ENCODE measurements around the gene PDE10A.
A peak's percentile ranks its signal among the peaks of the same experiment; 100 is the strongest.
"Not testable (repeated sequence)": the region's sequence is repeated elsewhere in the genome, so short reads cannot be mapped to it uniquely, and the experiment has no call there.

Gene PDE10A

GRCh38 chr6:165519316-165519715 is 143.7 kb downstream of the PDE10A start:
- DNase-seq: no peak

- DNase-seq: no peak
These were observed 146.9 kb downstream of the PDE10A start for GRCh38 chr6:165515963-165516624.

- DNase-seq: no peak
These were observed 148.4 kb downstream of the PDE10A start for GRCh38 chr6:165514621-165515020.

- no peak for DNase-seq
These were observed 151.2 kb downstream of the PDE10A start for GRCh38 chr6:165511807-165512206.

GRCh38 chr6:165508321-165508869 is 154.6 kb downstream of the PDE10A start:
- no peak for DNase-seq

GRCh38 chr6:165506657-165507056 is 156.4 kb downstream of the PDE10A start:
- no peak for DNase-seq

- DNase-seq: peak; percentile 13
These were observed 162.7 kb downstream of the PDE10A start for GRCh38 chr6:165500214-165500907.

- DNase-seq: no peak
These were observed 165.6 kb downstream of the PDE10A start for GRCh38 chr6:165497472-165497871.

- DNase-seq: no peak
These were observed 174.3 kb downstream of the PDE10A start for GRCh38 chr6:165488624-165489295.

- DNase-seq: no peak
These were observed 175.1 kb downstream of the PDE10A start for GRCh38 chr6:165487950-165488349.

- DNase-seq: no peak
These were observed 175.7 kb downstream of the PDE10A start for GRCh38 chr6:165487347-165487746.

- DNase-seq: no peak
These were observed 176.6 kb downstream of the PDE10A start for GRCh38 chr6:165486183-165487137.

GRCh38 chr6:165484178-165484889 is 178.7 kb downstream of the PDE10A start:
- no peak for DNase-seq

- no peak for DNase-seq
These were observed 181.1 kb downstream of the PDE10A start for GRCh38 chr6:165481921-165482320.

GRCh38 chr6:165480916-165481315 is 182.1 kb downstream of the PDE10A start:
- no peak for DNase-seq

- no peak for DNase-seq
These were observed 184.5 kb downstream of the PDE10A start for GRCh38 chr6:165478581-165478980.

GRCh38 chr6:165469483-165469882 is 193.6 kb downstream of the PDE10A start:
- no peak for DNase-seq

- DNase-seq: no peak
These were observed 194.5 kb downstream of the PDE10A start for GRCh38 chr6:165468340-165469235.

GRCh38 chr6:165463499-165463898 is 199.5 kb downstream of the PDE10A start:
- not testable (repeated sequence) for DNase-seq

- not testable (repeated sequence) for DNase-seq
These were observed 203.3 kb downstream of the PDE10A start for GRCh38 chr6:165459605-165460301.

All from NCI-H1092 treated with DMSO at 0.1 percent for 48 hours (cell line).